ENCODE results near the gene BRSK1. TPM values are rescaled to one million over a fixed set of nuclear protein-coding genes. Genes with fewer than 3 reads are reported as not detected.

BRSK1 gene
- polyA plus RNA-seq, 4 donors, result 0.22 to 3.5 (median 2.7) TPM

- H3K9me3 ChIP-seq (ENCODE audit: control insufficient read depth in 2 of 2, insufficient read depth in 1 of 2, low read depth in 1 of 2, low read length in 1 of 2), result no peaks in the 10 kb centered on the region
- H3K4me1 ChIP-seq (ENCODE audit: control insufficient read depth in 3 of 3, insufficient read depth in 2 of 3, low read depth in 1 of 3, low read length in 2 of 3), result peaks cover 0 to 12% (median 4%) of the 10 kb centered on the region in 3 donors
- H3K27ac ChIP-seq (ENCODE audit: low read depth in 1 of 3, low read length in 2 of 3), result no peak overlapping the region
- peak overlapping the region in 1 of 3 donors; percentile 9 for H3K4me3 ChIP-seq (ENCODE audit: low read depth in 1 of 3, low read length in 3 of 3)
- peaks cover 0 to 47% (median under 1%) of the 10 kb centered on the region in 3 donors for H3K36me3 ChIP-seq (ENCODE audit: control insufficient read depth in 3 of 3, insufficient read depth in 2 of 3, low read depth in 1 of 3, low read length in 3 of 3)
- 88 to 91% (median 89%) methylated on average over 40 to 50 of the region's 50 CpGs for WGBS, 3 donors
- FAIRE-seq, result no peak
- no peaks in the 10 kb centered on the region for H3K27me3 ChIP-seq (ENCODE audit: control insufficient read depth in 3 of 3, insufficient read depth in 3 of 3, low read length in 3 of 3)
- DNase-seq, result no peak
Observed at GRCh38 chr19:55341595-55342531, 58.1 kb downstream of the BRSK1 start.

- WGBS, 3 donors, result 81 to 84% (median 83%) methylated on average over 9 of the region's 9 CpGs
- Histone ChIP-seq H3K4me3 (ENCODE audit: low read depth in 1 of 3, low read length in 3 of 3) (no peak overlapping the region), H3K4me1 (ENCODE audit: control insufficient read depth in 3 of 3, insufficient read depth in 2 of 3, low read depth in 1 of 3, low read length in 2 of 3) (peaks cover 0 to 7% (median 4%) of the 10 kb centered on the region in 3 donors), H3K9me3 (ENCODE audit: control insufficient read depth in 2 of 2, insufficient read depth in 1 of 2, low read depth in 1 of 2, low read length in 1 of 2) (no peaks in the 10 kb centered on the region), H3K36me3 (ENCODE audit: control insufficient read depth in 3 of 3, insufficient read depth in 2 of 3, low read depth in 1 of 3, low read length in 3 of 3) (peaks cover 0 to 64% (median 5%) of the 10 kb centered on the region in 3 donors), H3K27ac (ENCODE audit: low read depth in 1 of 3, low read length in 2 of 3) (no peak overlapping the region), H3K27me3 (ENCODE audit: control insufficient read depth in 3 of 3, insufficient read depth in 3 of 3, low read length in 3 of 3) (no peaks in the 10 kb centered on the region)
- DNase-seq, result no peak
- FAIRE-seq, result no peak
Observed at GRCh38 chr19:55344444-55344843, 60.6 kb downstream of the BRSK1 start.

- no peaks in the 10 kb centered on the region for H3K9me3 ChIP-seq (ENCODE audit: control insufficient read depth in 2 of 2, insufficient read depth in 1 of 2, low read depth in 1 of 2, low read length in 1 of 2)
- no peaks in the 10 kb centered on the region for H3K27me3 ChIP-seq (ENCODE audit: control insufficient read depth in 3 of 3, insufficient read depth in 3 of 3, low read length in 3 of 3)
- H3K36me3 ChIP-seq (ENCODE audit: control insufficient read depth in 3 of 3, insufficient read depth in 2 of 3, low read depth in 1 of 3, low read length in 3 of 3), result peaks cover 0 to 65% (median 5%) of the 10 kb centered on the region in 3 donors
- DNase-seq, result no peak
- no peak for FAIRE-seq
- H3K4me3 ChIP-seq (ENCODE audit: low read depth in 1 of 3, low read length in 3 of 3), result no peak overlapping the region
- WGBS, 3 donors, result 82 to 88% (median 87%) methylated on average over 22 of the region's 22 CpGs
- H3K4me1 ChIP-seq (ENCODE audit: control insufficient read depth in 3 of 3, insufficient read depth in 2 of 3, low read depth in 1 of 3, low read length in 2 of 3), result peaks cover 0 to 7% (median 4%) of the 10 kb centered on the region in 3 donors
- H3K27ac ChIP-seq (ENCODE audit: low read depth in 1 of 3, low read length in 2 of 3), result no peak overlapping the region
Observed at GRCh38 chr19:55345101-55345817, 61.5 kb downstream of the BRSK1 start.

- Histone ChIP-seq H3K27me3 (ENCODE audit: control insufficient read depth in 3 of 3, insufficient read depth in 3 of 3, low read length in 3 of 3) (peaks cover 0 to 4% (median 2%) of the 10 kb centered on the region in 3 donors), H3K4me1 (ENCODE audit: control insufficient read depth in 3 of 3, insufficient read depth in 2 of 3, low read depth in 1 of 3, low read length in 2 of 3) (peaks cover 0 to 7% (median 0%) of the 10 kb centered on the region in 3 donors), H3K36me3 (ENCODE audit: control insufficient read depth in 3 of 3, insufficient read depth in 2 of 3, low read depth in 1 of 3, low read length in 3 of 3) (peaks cover 0 to 65% (median 5%) of the 10 kb centered on the region in 3 donors), H3K27ac (ENCODE audit: low read depth in 1 of 3, low read length in 2 of 3) (no peak overlapping the region), H3K4me3 (ENCODE audit: low read depth in 1 of 3, low read length in 3 of 3) (no peak overlapping the region), H3K9me3 (ENCODE audit: control insufficient read depth in 2 of 2, insufficient read depth in 1 of 2, low read depth in 1 of 2, low read length in 1 of 2) (no peaks in the 10 kb centered on the region)
- peak in 1 of 2 donors; percentile 42 for DNase-seq
- WGBS, 3 donors, result 83 to 85% (median 84%) methylated on average over 41 to 43 of the region's 43 CpGs
- no peak for FAIRE-seq
Observed at GRCh38 chr19:55345818-55346724, 62.3 kb downstream of the BRSK1 start.

GRCh38 chr19:55346725-55347441 lies 63.1 kb downstream of the BRSK1 start:
- no peaks in the 10 kb centered on the region for H3K9me3 ChIP-seq (ENCODE audit: control insufficient read depth in 2 of 2, insufficient read depth in 1 of 2, low read depth in 1 of 2, low read length in 1 of 2)
- H3K36me3 ChIP-seq (ENCODE audit: control insufficient read depth in 3 of 3, insufficient read depth in 2 of 3, low read depth in 1 of 3, low read length in 3 of 3), result peaks cover 0 to 60% (median 5%) of the 10 kb centered on the region in 3 donors
- no peak overlapping the region for H3K27ac ChIP-seq (ENCODE audit: low read depth in 1 of 3, low read length in 2 of 3)
- WGBS, 3 donors, result 89 to 93% (median 89%) methylated on average over 31 to 41 of the region's 41 CpGs
- DNase-seq, result no peak
- peaks cover 0 to under 1% (median 0%) of the 10 kb centered on the region in 3 donors for H3K4me1 ChIP-seq (ENCODE audit: control insufficient read depth in 3 of 3, insufficient read depth in 2 of 3, low read depth in 1 of 3, low read length in 2 of 3)
- no peak overlapping the region for H3K4me3 ChIP-seq (ENCODE audit: low read depth in 1 of 3, low read length in 3 of 3)
- FAIRE-seq, result no peak
- H3K27me3 ChIP-seq (ENCODE audit: control insufficient read depth in 3 of 3, insufficient read depth in 3 of 3, low read length in 3 of 3), result peaks cover 0 to 10% (median 8%) of the 10 kb centered on the region in 3 donors

GRCh38 chr19:55347442-55348009 lies 63.7 kb downstream of the BRSK1 start:
- 80 to 90% (median 84%) methylated on average over 8 to 10 of the region's 10 CpGs for WGBS, 3 donors
- DNase-seq, result no peak
- Histone ChIP-seq H3K4me1 (ENCODE audit: control insufficient read depth in 3 of 3, insufficient read depth in 2 of 3, low read depth in 1 of 3, low read length in 2 of 3) (peaks cover 0 to 4% (median 0%) of the 10 kb centered on the region in 3 donors), H3K27ac (ENCODE audit: low read depth in 1 of 3, low read length in 2 of 3) (no peak overlapping the region), H3K4me3 (ENCODE audit: low read depth in 1 of 3, low read length in 3 of 3) (no peak overlapping the region), H3K27me3 (ENCODE audit: control insufficient read depth in 3 of 3, insufficient read depth in 3 of 3, low read length in 3 of 3) (peaks cover 4 to 16% (median 14%) of the 10 kb centered on the region in 3 donors), H3K36me3 (ENCODE audit: control insufficient read depth in 3 of 3, insufficient read depth in 2 of 3, low read depth in 1 of 3, low read length in 3 of 3) (peaks cover 0 to 54% (median 5%) of the 10 kb centered on the region in 3 donors), H3K9me3 (ENCODE audit: control insufficient read depth in 2 of 2, insufficient read depth in 1 of 2, low read depth in 1 of 2, low read length in 1 of 2) (no peaks in the 10 kb centered on the region)
- FAIRE-seq, result no peak

- DNase-seq, result no peak
- no peak for FAIRE-seq
- WGBS, 3 donors, result 73 to 81% (median 80%) methylated on average over 22 of the region's 22 CpGs
Observed at GRCh38 chr19:55348317-55349034, 64.7 kb downstream of the BRSK1 start.

More at GRCh38 chr19:55348317-55349034, 64.7 kb downstream of the BRSK1 start:
- Histone ChIP-seq H3K36me3 (ENCODE audit: control insufficient read depth in 3 of 3, insufficient read depth in 2 of 3, low read depth in 1 of 3, low read length in 3 of 3) (peaks cover 0 to 44% (median 5%) of the 10 kb centered on the region in 3 donors), H3K4me3 (ENCODE audit: low read depth in 1 of 3, low read length in 3 of 3) (no peak overlapping the region), H3K27ac (ENCODE audit: low read depth in 1 of 3, low read length in 2 of 3) (no peak overlapping the region), H3K4me1 (ENCODE audit: control insufficient read depth in 3 of 3, insufficient read depth in 2 of 3, low read depth in 1 of 3, low read length in 2 of 3) (peaks cover 0 to 12% (median 2%) of the 10 kb centered on the region in 3 donors), H3K27me3 (ENCODE audit: control insufficient read depth in 3 of 3, insufficient read depth in 3 of 3, low read length in 3 of 3) (peaks cover 4 to 26% (median 24%) of the 10 kb centered on the region in 3 donors), H3K9me3 (ENCODE audit: control insufficient read depth in 2 of 2, insufficient read depth in 1 of 2, low read depth in 1 of 2, low read length in 1 of 2) (no peaks in the 10 kb centered on the region)
